Astrocyte of the spinal cord (primary cell): ENCODE data around the gene DYRK1A.

Experiments used
- DNase-seq: peaks from one replicate; pipeline ENCODE4 v3.0.0; 2011; ENCODE audit warnings: low read depth, low spot score
- H3K4me3 ChIP-seq: 2 replicates; pipeline ENCODE4 v1.5.1; 2011; ENCODE audit warnings: low read depth, mild to moderate bottlenecking, low read length, moderate library complexity
- CTCF ChIP-seq: IDR thresholded peaks from 2 replicates; pipeline ENCODE4 v1.5.1; 2012; ENCODE audit warnings: low read depth, mild to moderate bottlenecking, low read length, inconsistent platforms
- in situ Hi-C: cut with HindIII; loops from 2 replicates; pipeline ENCODE4 v1.10.0; 2017; ENCODE audit warnings: low sequenced_read_pairs

DYRK1A gene

GRCh38 chr21:37384416-37384815, 17.8 kb downstream of the DYRK1A start:
- in situ Hi-C loops: no loop called here
- DNase-seq: no peak
- no peak overlapping the region for H3K4me3 ChIP-seq
- no peak for TF ChIP-seq CTCF

GRCh38 chr21:37385179-37385765, 18.7 kb downstream of the DYRK1A start:
- in situ Hi-C loops: no loop called here
- DNase-seq: no peak

GRCh38 chr21:37386151-37386550, 19.6 kb downstream of the DYRK1A start:
- in situ Hi-C loops: no loop called here
- no peak for TF ChIP-seq CTCF
- no peak overlapping the region for H3K4me3 ChIP-seq
- DNase-seq: no peak

More at GRCh38 chr21:37385179-37385765, 18.7 kb downstream of the DYRK1A start:
- no peak overlapping the region for H3K4me3 ChIP-seq
- no peak for TF ChIP-seq CTCF

GRCh38 chr21:37389456-37389855, 22.9 kb downstream of the DYRK1A start:
- no peak for DNase-seq
- no peak for TF ChIP-seq CTCF
- in situ Hi-C loops: no loop called here
- no peak overlapping the region for H3K4me3 ChIP-seq

- DNase-seq: no peak
- TF ChIP-seq CTCF: no peak
- H3K4me3 ChIP-seq: no peak overlapping the region
- in situ Hi-C loops: no loop called here
Observed at GRCh38 chr21:37391666-37392065, 25.1 kb downstream of the DYRK1A start.

- no peak for TF ChIP-seq CTCF
- in situ Hi-C loops: no loop called here
- no peak overlapping the region for H3K4me3 ChIP-seq
- no peak for DNase-seq
Observed at GRCh38 chr21:37392441-37392840, 25.9 kb downstream of the DYRK1A start.

GRCh38 chr21:37393030-37393429, 26.5 kb downstream of the DYRK1A start:
- TF ChIP-seq CTCF: no peak
- in situ Hi-C loops: no loop called here

More at GRCh38 chr21:37393030-37393429, 26.5 kb downstream of the DYRK1A start:
- H3K4me3 ChIP-seq: no peak overlapping the region
- no peak for DNase-seq
